PC-3 (cell line): ENCODE measurements around the gene ALKAL2. TPM values are rescaled to one million over a fixed set of nuclear protein-coding genes. Genes with fewer than 3 reads are reported as not detected.

Experiments
- ATAC-seq: fragments of 200-7000 bp; cut with Tn5 transposase; 2 replicates; pipeline ENCODE4 v1.9.1; 2020; ENCODE audit warnings: mild to moderate bottlenecking, moderate library complexity
- BruUV-seq: library from RNA; stranded (reverse); fragments of 400-500 nt; replicated peaks from 2 replicates; lab custom pipeline; 2021; lab: Mats Ljungman, UMichigan
- CTCF ChIA-PET: fragments of 300-600 bp; sonication (Branson Sonifier 250); formaldehyde crosslinking; loops from one replicate; lab custom pipeline; 2022; ENCODE audit warnings: antibody characterized with exemption; lab: Charles Lee
- POLR2A ChIA-PET: fragments of 300-600 bp; sonication (Branson Sonifier 250); formaldehyde crosslinking; loops from one replicate; lab custom pipeline; 2022; ENCODE audit warnings: antibody characterized with exemption; ENCODE audit not compliant: unreplicated experiment; lab: Charles Lee
- DNase-seq: peaks from one replicate; pipeline ENCODE4 v3.0.0-alpha.2; 2015
- H2AFZ ChIP-seq: fragments of 300-600 bp; sonication (generic); 2 replicates; pipeline ENCODE4 v1.6.0; 2016; ENCODE audit warnings: antibody characterized with exemption, low read length
- H3F3A ChIP-seq: fragments of 300-600 bp; sonication (generic); one replicate; pipeline ENCODE4 v1.6.0; 2017; ENCODE audit warnings: antibody characterized with exemption, low read length, control low read depth, mild to moderate bottlenecking; ENCODE audit not compliant: unreplicated experiment
- H3K27ac ChIP-seq: fragments of 300-600 bp; sonication (generic); 2 replicates; pipeline ENCODE4 v1.5.1; 2016; ENCODE audit warnings: mild to moderate bottlenecking, low read length
- H3K27me3 ChIP-seq: fragments of 300-600 bp; sonication (generic); 2 replicates; pipeline ENCODE4 v1.6.1; 2016; ENCODE audit warnings: low read length, mixed read lengths
- H3K36me3 ChIP-seq: fragments of 300-600 bp; sonication (generic); 2 replicates; pipeline ENCODE4 v1.6.1; 2016; ENCODE audit warnings: low read depth, mixed run types, low read length, mixed read lengths
- H3K4me1 ChIP-seq: fragments of 300-600 bp; sonication (generic); 2 replicates; pipeline ENCODE4 v1.5.1; 2016; ENCODE audit warnings: low read length; ENCODE audit not compliant: insufficient read depth
- H3K4me2 ChIP-seq: fragments of 300-600 bp; sonication (generic); 2 replicates; pipeline ENCODE4 v1.6.0; 2016; ENCODE audit warnings: low read length
- H3K4me3 ChIP-seq: fragments of 300-600 bp; sonication (generic); 2 replicates; pipeline ENCODE4 v1.5.1; 2016; ENCODE audit warnings: mild to moderate bottlenecking, low read length, mixed read lengths
- H3K79me2 ChIP-seq: fragments of 300-600 bp; sonication (generic); 2 replicates; pipeline ENCODE4 v1.6.1; 2017; ENCODE audit warnings: low read length, mixed read lengths
- H3K9ac ChIP-seq: fragments of 300-600 bp; sonication (generic); 2 replicates; pipeline ENCODE4 v1.6.0; 2016; ENCODE audit warnings: mild to moderate bottlenecking, low read length
- H3K9me2 ChIP-seq: fragments of 300-600 bp; sonication (generic); replicated peaks from 2 replicates; pipeline ENCODE4 v1.6.1; 2016; ENCODE audit warnings: mixed run types, low read length, mixed read lengths
- H3K9me3 ChIP-seq: fragments of 300-600 bp; sonication (generic); 2 replicates; pipeline ENCODE4 v1.6.1; 2016; ENCODE audit warnings: low read length, mixed read lengths
- H4K20me1 ChIP-seq: fragments of 300-600 bp; sonication (generic); 2 replicates; pipeline ENCODE4 v1.6.1; 2016; ENCODE audit warnings: low read length, mixed read lengths
- CTCF ChIP-seq: fragments of 300-600 bp; sonication (generic); conservative IDR thresholded peaks from 2 replicates; pipeline ENCODE4 v1.5.1; 2017; ENCODE audit warnings: antibody characterized with exemption, low read depth, mild to moderate bottlenecking, low read length
- EZH2 ChIP-seq: fragments of 300-600 bp; sonication (generic); IDR thresholded peaks from one replicate; pipeline ENCODE4 v1.6.1; 2017; ENCODE audit warnings: antibody characterized with exemption, mild to moderate bottlenecking, low read length; ENCODE audit not compliant: unreplicated experiment
- EZH2phosphoT487 ChIP-seq: fragments of 300-600 bp; sonication (generic); IDR thresholded peaks from 2 replicates; pipeline ENCODE4 v1.6.1; 2018; ENCODE audit warnings: mild to moderate bottlenecking, antibody characterized with exemption, low read length, borderline replicate concordance
- intact Hi-C: fragments of 100-400 bp; cut with micrococcal nuclease; formaldehyde crosslinking; loops from 2 replicates; pipeline ENCODE4 v1.9.0; 2023
- total RNA-seq: library from RNA; depleted of rRNA; stranded (reverse); fragments of >200 nt; gene quantifications from 2 replicates; pipeline ENCODE4 v1.2.3, GENCODE V29; 2014

Gene ALKAL2
- total RNA-seq, 1 experiment from 2014 or later: not detected

DNA sequence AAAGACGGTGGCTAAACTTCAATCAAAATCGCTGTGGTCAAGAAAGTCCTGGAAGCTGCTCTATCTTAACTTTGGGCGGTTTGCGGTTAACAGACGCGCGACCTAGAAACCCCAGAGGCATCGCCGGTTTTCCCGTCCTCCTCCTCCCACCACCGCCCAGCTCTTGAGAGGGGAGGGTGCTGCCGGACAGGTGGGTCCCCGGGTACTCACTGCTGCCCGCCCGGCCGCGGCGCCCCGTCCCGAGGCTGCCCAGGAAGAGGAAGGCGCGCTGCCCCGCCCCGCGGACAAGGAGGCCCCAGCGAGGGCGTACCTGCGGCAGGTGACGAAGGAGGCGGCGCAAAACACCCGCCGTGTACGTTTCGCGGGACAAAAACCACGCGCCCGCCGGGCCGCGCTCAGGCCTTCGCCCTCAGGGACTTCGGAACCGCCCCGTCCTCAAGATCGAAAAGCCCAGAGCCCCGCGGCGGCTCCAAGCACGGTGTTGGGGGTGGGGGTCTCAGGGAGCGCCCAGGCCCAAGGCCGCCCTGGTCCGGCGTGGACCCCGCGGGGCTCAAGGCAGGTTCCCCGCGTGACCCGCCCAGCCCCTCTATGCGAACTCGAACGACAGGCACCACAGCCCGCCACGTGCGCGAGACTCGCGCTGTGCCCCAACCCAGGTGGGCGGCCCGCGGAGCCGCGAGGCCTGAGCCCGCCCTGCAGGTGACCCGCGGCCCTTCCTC, 24.0 kb downstream of the ALKAL2 start, which contains the start of gene SH3YL1:
SH3YL1 (minus strand) TSS at position 259 of the 719 bp plus-strand sequence; CDS start at position 211, 48 bp downstream.
- no peaks in the 10 kb centered on the region for H3K36me3 ChIP-seq
- peak within 1 kb of the TSS; percentile 94 for H3K9ac ChIP-seq
- peak within 1 kb of the TSS; percentile 75 for H2AFZ ChIP-seq
- ATAC-seq (peak; percentile 53), DNase-seq (peak; percentile 75)
- CTCF ChIA-PET: no interaction called here
- BruUV-seq: no TSS peak
- H3K79me2 ChIP-seq: peaks cover 77% of the 10 kb centered on the region
- no peaks in the 10 kb centered on the region for H3K9me2 ChIP-seq
- no peaks in the 10 kb centered on the region for H3K27me3 ChIP-seq
- peak within 1 kb of the TSS; percentile 68 for H3K27ac ChIP-seq
- H3K4me3 ChIP-seq: peak within 1 kb of the TSS; percentile 89
- intact Hi-C loops: loop anchor here (10.0 kb wide), 1 partner anchor 411 kb away; the partner anchor contains the start of gene TMEM18
- TF ChIP-seq EZH2phosphoT487: no peak
- TF ChIP-seq CTCF: no peak
- no peak for TF ChIP-seq EZH2
- H3K9me3 ChIP-seq: no peaks in the 10 kb centered on the region
- peaks cover 31% of the 10 kb centered on the region for H4K20me1 ChIP-seq
- peak within 1 kb of the TSS; percentile 89 for H3K4me2 ChIP-seq
- H3F3A ChIP-seq: no peaks in the 10 kb centered on the region
- POLR2A ChIA-PET: no interaction called here
- H3K4me1 ChIP-seq: peaks cover 31% of the 10 kb centered on the region

DNA sequence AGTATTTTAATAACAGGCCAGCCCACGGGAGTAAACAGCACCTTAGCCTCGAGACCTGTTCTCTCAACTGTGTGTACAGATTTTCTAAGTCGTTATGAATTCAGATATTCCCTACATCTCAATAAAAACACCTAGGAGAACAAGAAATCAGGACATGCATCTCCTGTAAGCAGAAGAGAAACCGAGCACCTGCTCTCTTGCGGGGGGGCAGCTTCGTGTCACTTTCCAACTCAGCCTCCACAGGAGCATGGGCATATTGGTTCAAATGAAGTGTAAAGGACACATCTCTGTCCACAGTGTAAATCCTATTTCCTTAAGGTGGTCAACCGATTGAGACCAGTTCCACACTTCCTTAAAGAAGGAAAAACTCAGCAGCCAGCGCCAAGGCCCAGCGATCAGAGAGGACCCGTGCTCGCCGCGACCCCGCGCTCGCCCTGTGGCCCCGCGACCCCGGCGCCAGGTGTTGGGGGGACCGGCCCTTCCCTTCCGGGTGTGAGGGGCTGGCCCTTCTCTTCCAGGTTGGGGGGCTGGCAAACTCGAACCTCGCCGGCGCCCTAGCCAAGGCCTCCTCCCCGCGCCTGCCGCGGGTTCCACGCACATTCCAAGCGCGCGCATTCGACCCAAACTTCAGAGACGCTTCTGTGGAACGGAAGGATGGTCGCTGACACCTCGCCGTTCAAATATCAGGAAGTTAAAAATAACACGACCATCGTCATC, 24.7 kb downstream of the ALKAL2 start:
- H3K79me2 ChIP-seq: peaks cover 69% of the 10 kb centered on the region
- intact Hi-C loops: loop anchor here (10.0 kb wide), 1 partner anchor 412 kb away; the partner anchor contains the start of gene TMEM18
- no peaks in the 10 kb centered on the region for H3K9me2 ChIP-seq
- no peaks in the 10 kb centered on the region for H3F3A ChIP-seq
- TF ChIP-seq EZH2 (no peak), EZH2phosphoT487 (no peak), CTCF (no peak)
- peak; percentile 7 for DNase-seq
- peak overlapping the region; percentile 75 for H2AFZ ChIP-seq
- peaks cover 31% of the 10 kb centered on the region for H3K4me1 ChIP-seq
- CTCF ChIA-PET: no interaction called here
- peaks cover 4% of the 10 kb centered on the region; the same call in 1 of the 2 replicates for H3K36me3 ChIP-seq
- H3K9me3 ChIP-seq: no peaks in the 10 kb centered on the region
- BruUV-seq: TSS peak; percentile 52
- H3K27me3 ChIP-seq: no peaks in the 10 kb centered on the region
- ATAC-seq: no peak
- peak overlapping the region; percentile 89 for H3K4me2 ChIP-seq
- H3K9ac ChIP-seq: peak overlapping the region; percentile 90
- POLR2A ChIA-PET: no interaction called here
- H3K4me3 ChIP-seq: peak overlapping the region; percentile 89
- H3K27ac ChIP-seq: peak overlapping the region; percentile 68; the same call in 1 of the 2 replicates
- H4K20me1 ChIP-seq: peaks cover 24% of the 10 kb centered on the region
